Left lung (tissue), 10 donors: ENCODE results near the gene ZNF740. TPM values are rescaled to one million over a fixed set of nuclear protein-coding genes. Genes with fewer than 3 reads are reported as not detected.
"Not testable (repeated sequence)": the region's sequence is repeated elsewhere in the genome, so short reads cannot be mapped to it uniquely, and the experiment has no call there.

Source experiments
- ATAC-seq: fragments of 200-7000 bp; cut with Tn5 transposase; one replicate; pipeline ENCODE4 v1.9.1; 2020; ENCODE audit warnings: moderate library complexity
- DNase-seq, 4 donors: peaks; one replicate each; pipeline ENCODE4 v3.0.0-alpha.2; 2013 to 2020
- H3K27ac ChIP-seq, 2 donors: fragments of 200-600 bp; sonication (generic) in 1 of 2; one replicate each; pipeline versions ENCODE4 v1.5.0 to v1.8.0; 2020 to 2021
- H3K27me3 ChIP-seq, 2 donors: fragments of 200-600 bp; sonication (generic) in 1 of 2; one replicate each; pipeline versions ENCODE4 v1.5.0 to v1.8.0; 2020 to 2021
- H3K36me3 ChIP-seq, 2 donors: fragments of 200-600 bp; sonication (generic) in 1 of 2; one replicate each; pipeline versions ENCODE4 v1.5.0 to v1.8.0; 2020 to 2021
- H3K4me1 ChIP-seq, 2 donors: fragments of 200-600 bp; one replicate each; pipeline ENCODE4 v1.8.0; 2021
- H3K4me3 ChIP-seq, 2 donors: fragments of 200-600 bp; sonication (generic) in 1 of 2; one replicate each; pipeline versions ENCODE4 v1.5.0 to v1.8.0; 2020 to 2021; ENCODE audit warnings: mild to moderate bottlenecking in 1 of 2
- H3K9me3 ChIP-seq, 2 donors: fragments of 200-600 bp; sonication (generic) in 1 of 2; one replicate each; pipeline versions ENCODE4 v1.5.0 to v1.8.0; 2020 to 2021
- intact Hi-C, 2 donors: fragments of 100-400 bp; cut with DNase I; formaldehyde crosslinking; loops; one replicate each; pipeline versions ENCODE4 v1.11.2 to v1.14.2; 2022
- polyA plus RNA-seq, 6 donors: library from polyadenylated mRNA; unstranded; fragments of 120-200 nt; gene quantifications; one replicate each; pipeline ENCODE4 v1.2.1, GENCODE V29; 2013; ENCODE audit not compliant: insufficient read length in 6 of 6
- total RNA-seq, 2 donors: library from RNA; stranded (reverse); fragmentation: NEBNext Ultra II Directional; extraction: Animal tissue kit (Norgen Biotek cat#: 25700); gene quantifications; one replicate each; pipeline ENCODE4 v1.2.1, GENCODE V29; 2021
- TF ChIP-seq, protein P1 (sequence below), 2 donors: fragments of 200-600 bp; sonication (generic) in 1 of 2; IDR thresholded peaks; one replicate each; pipeline versions ENCODE4 v1.5.0 to v1.8.0; 2021; ENCODE audit warnings: antibody characterized with exemption in 2 of 2
- donor health status: DM: no; HTN: yes; CAD: no.
- donor health status: DM: no; HTN: no; CAD: no.

The ZNF740 gene
- total and polyA plus RNA-seq, 8 donors = 34.6 to 67.4 (median 62.0) TPM

DNA sequence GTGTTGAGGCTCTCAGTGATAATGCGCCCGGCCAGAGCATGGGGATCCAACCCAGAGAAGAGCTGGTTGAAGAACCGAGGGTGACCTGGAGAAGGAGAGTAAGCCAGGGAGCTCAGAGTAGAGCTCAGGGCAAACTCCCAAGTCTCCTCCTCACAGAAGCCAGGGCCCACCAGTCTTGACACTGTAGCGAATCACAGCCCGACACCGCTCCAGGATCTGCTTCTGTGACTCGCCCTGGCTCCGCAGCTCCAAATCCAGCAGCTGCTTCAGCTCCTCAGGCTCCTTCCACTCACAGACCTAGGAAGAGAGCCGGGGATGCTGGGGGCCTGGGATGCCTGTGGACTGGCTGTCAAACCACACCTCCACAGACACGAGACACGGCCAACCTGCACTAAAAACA, 8.2 kb upstream of the ZNF740 start:
- Histone ChIP-seq H3K4me3 (no peak overlapping the region), H3K9me3 (no peaks in the 10 kb centered on the region), H3K27me3 (no peaks in the 10 kb centered on the region), H3K36me3 (peaks cover 0 to 35% of the 10 kb centered on the region in 2 donors), H3K27ac (no peak overlapping the region), H3K4me1 (peaks cover 9% of the 10 kb centered on the region in 2 donors)
- DNase-seq = no peak
- intact Hi-C loops = no loop called here
- ATAC-seq = no peak
- TF ChIP-seq, protein P1, sequence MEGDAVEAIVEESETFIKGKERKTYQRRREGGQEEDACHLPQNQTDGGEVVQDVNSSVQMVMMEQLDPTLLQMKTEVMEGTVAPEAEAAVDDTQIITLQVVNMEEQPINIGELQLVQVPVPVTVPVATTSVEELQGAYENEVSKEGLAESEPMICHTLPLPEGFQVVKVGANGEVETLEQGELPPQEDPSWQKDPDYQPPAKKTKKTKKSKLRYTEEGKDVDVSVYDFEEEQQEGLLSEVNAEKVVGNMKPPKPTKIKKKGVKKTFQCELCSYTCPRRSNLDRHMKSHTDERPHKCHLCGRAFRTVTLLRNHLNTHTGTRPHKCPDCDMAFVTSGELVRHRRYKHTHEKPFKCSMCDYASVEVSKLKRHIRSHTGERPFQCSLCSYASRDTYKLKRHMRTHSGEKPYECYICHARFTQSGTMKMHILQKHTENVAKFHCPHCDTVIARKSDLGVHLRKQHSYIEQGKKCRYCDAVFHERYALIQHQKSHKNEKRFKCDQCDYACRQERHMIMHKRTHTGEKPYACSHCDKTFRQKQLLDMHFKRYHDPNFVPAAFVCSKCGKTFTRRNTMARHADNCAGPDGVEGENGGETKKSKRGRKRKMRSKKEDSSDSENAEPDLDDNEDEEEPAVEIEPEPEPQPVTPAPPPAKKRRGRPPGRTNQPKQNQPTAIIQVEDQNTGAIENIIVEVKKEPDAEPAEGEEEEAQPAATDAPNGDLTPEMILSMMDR (IDR thresholded peaks at IDR 0.05) = no peak

DNA sequence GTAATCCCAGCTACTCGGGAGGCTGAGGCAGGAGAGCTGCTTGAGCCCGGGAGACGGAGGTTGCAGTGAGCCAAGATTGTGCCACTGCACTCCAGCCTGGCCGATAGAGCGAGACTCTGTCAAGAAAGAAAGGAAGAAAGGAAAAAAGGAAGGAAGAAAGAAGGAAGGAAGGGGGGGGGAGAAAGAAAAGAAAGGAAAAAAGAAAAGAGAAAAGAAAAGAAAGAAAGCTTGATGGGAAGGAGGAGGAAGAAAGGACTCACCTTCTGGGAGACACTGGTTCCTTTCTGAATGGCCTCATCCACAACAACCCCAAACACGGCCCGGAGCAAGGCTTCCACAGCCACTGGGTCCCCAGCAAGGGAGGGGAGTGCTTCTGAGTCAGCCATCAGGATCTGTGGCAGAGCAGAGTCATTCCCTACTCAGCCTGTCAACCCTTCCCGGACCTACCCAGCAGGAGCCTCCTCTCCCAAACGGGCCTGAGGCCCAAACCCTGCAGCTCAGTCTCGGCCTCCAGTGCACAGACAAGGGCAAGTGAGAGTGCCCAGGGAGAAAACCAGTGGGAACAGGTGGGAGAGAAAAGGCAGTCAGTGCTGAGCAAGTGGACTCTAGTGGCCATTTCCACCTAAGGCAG, 7.3 kb upstream of the ZNF740 start:
- no peaks in the 10 kb centered on the region for H3K27me3 ChIP-seq
- DNase-seq (no peak), ATAC-seq (no peak)

DNA sequence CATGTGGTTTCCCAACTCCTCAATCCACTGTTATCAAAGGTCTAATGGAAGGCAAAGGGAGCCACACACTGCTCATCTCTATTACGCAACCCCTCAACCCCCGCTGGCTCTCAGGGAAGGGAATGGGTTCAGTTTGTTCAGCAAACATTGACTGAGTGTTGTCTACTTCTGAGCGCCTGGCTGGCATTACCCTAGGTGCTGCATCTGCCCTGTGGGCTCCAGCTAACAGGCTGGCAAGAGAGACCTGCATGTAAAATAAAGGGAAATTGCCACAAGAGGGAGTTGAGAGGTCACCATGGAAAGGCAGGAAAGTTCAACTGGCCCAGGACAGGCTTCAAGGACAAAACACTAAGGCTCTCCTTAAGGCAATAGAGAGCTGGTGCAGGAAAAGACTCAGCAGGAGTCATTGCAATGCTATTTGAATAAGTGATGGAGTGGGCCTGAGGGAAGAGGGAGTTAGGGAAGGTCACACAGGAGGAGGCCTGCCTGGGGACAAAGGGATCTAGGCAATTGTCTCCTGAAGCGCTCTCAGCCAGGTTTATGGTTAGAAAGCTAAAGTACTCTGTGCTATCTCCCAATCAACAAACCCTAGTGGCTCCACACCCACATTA, 5.5 kb upstream of the ZNF740 start:
- Histone ChIP-seq H3K27ac (no peak overlapping the region), H3K27me3 (no peaks in the 10 kb centered on the region), H3K9me3 (no peaks in the 10 kb centered on the region), H3K4me3 (no peak overlapping the region), H3K4me1 (peaks cover 9 to 18% of the 10 kb centered on the region in 2 donors), H3K36me3 (peaks cover 0 to 30% of the 10 kb centered on the region in 2 donors)
- DNase-seq = no peak
- intact Hi-C loops = no loop called here
- TF ChIP-seq, protein P1 (IDR thresholded peaks at IDR 0.05) = peak in 1 of 2 donors; percentile 19
- peak; percentile 80 for ATAC-seq

More for the DNA sequence above, 7.3 kb upstream of the ZNF740 start:
- Histone ChIP-seq H3K27ac (no peak overlapping the region), H3K9me3 (no peaks in the 10 kb centered on the region), H3K4me1 (peaks cover 9% of the 10 kb centered on the region in 2 donors), H3K36me3 (peaks cover 0 to 35% of the 10 kb centered on the region in 2 donors), H3K4me3 (no peak overlapping the region)
- TF ChIP-seq, protein P1 (IDR thresholded peaks at IDR 0.05) = no peak
- intact Hi-C loops = no loop called here

DNA sequence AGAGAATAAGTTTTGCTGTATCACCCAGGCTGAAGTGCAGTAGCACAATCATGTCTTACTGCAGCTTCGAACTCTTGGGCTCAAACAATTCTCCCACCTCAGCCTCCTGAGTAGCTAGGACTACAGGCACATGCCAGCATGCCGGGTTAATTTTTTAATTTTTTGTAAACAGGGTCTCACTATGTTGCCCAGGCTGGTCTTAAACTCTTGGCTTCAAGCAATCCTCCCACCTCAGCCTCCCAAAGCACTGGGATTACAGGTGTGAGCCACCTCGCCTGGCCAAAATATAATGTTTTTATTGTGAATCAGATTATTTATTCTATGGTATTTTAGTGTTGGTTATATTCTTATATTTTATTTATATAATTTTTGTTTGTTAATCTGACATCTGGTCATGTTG, 3.8 kb upstream of the ZNF740 start:
- peaks cover 0 to 13% of the 10 kb centered on the region in 2 donors for H3K36me3 ChIP-seq
- H3K4me3 ChIP-seq = no peak overlapping the region
- H3K4me1 ChIP-seq = peaks cover 13 to 26% of the 10 kb centered on the region in 2 donors
- intact Hi-C loops = no loop called here
- TF ChIP-seq, protein P1 (IDR thresholded peaks at IDR 0.05) = no peak
- no peaks in the 10 kb centered on the region for H3K9me3 ChIP-seq
- no peak for ATAC-seq
- no peak overlapping the region for H3K27ac ChIP-seq
- H3K27me3 ChIP-seq = no peaks in the 10 kb centered on the region
- DNase-seq = no peak

DNA sequence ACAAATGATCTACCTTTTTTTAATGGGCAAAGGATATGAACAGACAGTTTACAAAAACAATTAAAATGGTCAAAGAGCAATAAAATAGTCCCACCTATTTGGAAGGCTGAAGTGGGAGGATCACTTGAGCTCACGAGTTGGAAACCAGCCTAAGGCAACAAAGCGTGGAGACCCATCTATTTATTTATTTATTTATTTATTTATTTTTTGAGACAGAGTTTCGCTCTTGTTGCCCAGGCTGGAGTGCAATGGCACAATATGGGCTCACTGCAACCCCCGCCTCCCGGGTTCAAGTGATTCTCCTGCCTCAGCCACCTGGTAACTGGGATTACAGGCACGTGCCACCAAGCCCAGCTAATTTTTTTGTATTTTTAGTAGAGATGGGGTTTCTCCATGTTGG, 3.1 kb upstream of the ZNF740 start:
- intact Hi-C loops, ATAC-seq, H3K27me3 ChIP-seq, H3K27ac ChIP-seq, DNase-seq, H3K9me3 ChIP-seq, H3K4me3 ChIP-seq: not testable (repeated sequence)
- Histone ChIP-seq H3K36me3 (peaks cover 0 to 11% of the 10 kb centered on the region in 2 donors), H3K4me1 (peaks cover 20 to 33% of the 10 kb centered on the region in 2 donors)

DNA sequence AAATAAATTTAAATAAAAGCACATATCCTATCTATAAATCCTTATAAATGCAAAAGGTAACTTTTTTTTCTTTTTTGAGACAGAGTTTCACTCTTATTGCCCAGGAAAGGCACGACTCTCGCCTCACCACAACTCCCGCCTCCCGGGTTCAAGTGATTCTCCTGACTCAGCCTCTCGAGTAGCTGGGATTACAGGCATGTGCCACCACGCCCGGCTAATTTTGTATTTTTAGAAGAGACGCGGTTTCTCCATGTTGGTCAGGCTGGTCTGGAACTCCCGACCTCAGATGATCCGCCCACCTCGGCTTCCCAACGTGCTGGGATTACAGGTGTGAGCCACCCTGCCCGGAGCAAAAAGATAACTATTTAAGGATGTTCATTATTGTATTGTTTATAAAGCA, 1.7 kb upstream of the ZNF740 start:
- H3K27me3 ChIP-seq, DNase-seq, H3K9me3 ChIP-seq, ATAC-seq, intact Hi-C loops, H3K27ac ChIP-seq, H3K4me3 ChIP-seq: not testable (repeated sequence)
- Histone ChIP-seq H3K36me3 (peaks cover 0 to 19% of the 10 kb centered on the region in 2 donors), H3K4me1 (peaks cover 28 to 47% of the 10 kb centered on the region in 2 donors)
